Measurements from ENCODE around the gene EFNA4. TPM values are rescaled to one million over a fixed set of nuclear protein-coding genes. Genes with fewer than 3 reads are reported as not detected.

Gene EFNA4, protein sequence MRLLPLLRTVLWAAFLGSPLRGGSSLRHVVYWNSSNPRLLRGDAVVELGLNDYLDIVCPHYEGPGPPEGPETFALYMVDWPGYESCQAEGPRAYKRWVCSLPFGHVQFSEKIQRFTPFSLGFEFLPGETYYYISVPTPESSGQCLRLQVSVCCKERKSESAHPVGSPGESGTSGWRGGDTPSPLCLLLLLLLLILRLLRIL
- total RNA-seq, result 15.8 and 18.1 TPM in 2 replicates

DNA sequence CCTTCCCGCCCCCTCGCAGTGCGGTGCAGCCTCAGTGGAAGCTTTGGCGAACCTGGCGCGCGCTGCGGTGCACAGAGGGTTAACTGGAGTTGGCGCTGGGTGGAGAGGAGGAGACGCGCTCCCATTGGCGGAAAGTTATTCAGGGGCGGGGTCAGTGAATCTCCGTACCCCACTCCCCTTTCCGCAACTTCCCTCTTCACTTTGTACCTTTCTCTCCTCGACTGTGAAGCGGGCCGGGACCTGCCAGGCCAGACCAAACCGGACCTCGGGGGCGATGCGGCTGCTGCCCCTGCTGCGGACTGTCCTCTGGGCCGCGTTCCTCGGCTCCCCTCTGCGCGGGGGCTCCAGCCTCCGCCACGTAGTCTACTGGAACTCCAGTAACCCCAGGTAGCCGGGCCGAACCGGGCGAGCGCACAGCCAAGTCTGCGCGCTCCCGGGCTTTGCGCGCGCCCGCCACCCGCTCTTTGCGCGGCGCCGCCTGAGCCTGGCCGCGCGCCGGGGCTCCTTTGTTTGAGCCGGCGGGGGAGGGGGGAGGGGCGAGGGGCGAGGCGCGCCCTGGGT is at the start of gene EFNA4:
EFNA4 (plus strand) TSS at position 191 of the 561 bp plus-strand sequence; CDS start at position 275, 84 bp downstream.

DNA sequence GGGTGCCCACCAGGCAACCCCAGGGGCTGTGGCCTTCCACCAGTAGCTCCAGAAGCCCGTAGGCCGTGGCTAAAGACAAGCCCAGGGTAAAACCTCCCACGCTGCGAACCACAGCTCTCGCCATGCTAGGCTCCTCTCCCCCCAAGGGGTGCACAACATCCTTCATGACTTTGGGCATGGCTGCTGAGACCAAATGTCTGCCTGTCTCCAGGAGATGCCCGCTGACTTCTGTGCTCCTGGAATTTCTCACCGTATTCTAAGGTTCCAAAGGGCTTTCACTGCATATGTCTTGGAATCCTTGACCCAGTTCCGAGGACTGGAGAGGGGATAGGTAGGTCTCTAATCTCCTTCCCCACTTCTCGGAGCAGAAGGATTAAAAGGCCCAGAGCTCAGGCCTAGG is 30.0 kb upstream of the EFNA4 start, which contains the start of the genes DCST1 and DCST2:
DCST1 (plus strand) TSS at position 301 of the 400 bp plus-strand sequence. CDS start 213 bp downstream, outside the sequence.
DCST2 (minus strand) TSS at position 258 of the 400 bp plus-strand sequence; CDS start at position 178, 80 bp downstream.

DNA sequence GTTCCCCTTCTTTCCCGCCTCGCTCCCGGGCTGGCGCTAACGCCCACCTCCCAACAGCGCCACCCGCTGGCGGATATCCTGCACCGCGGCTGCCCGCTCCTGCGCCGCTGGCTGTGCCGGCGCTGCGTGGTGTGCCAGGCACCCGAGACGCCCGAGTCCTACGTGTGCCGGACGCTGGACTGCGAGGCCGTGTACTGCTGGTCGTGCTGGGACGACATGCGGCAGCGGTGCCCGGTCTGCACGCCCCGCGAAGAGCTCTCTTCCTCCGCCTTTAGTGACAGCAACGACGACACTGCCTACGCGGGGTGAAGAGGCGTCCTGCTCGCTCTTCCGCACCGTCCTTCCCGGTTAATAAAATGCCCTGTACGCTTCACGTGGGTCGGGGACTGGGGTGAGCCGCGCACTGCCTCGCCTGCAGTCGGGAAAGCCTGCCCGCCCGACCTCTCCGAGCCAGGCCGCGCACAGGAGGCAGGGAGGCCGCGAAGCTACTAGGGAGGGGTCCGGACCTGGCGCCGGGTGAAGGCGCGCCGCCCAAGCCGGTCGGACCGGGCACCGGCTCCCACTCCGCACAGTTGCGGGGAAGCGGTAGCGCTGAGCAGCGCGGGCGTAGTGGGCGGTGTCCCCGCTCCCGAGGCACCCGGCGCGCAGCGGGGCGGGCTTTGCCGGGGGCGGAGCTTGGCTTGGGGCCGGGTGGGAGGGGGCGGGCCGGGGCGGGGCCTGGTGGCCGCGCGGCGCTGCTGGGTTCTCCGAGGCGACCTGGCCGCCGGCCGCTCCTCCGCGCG is 12.8 kb upstream of the EFNA4 start, which contains the start of gene ADAM15:
ADAM15 (plus strand) TSS at position 757 of the 782 bp plus-strand sequence. CDS start 71 bp downstream, outside the sequence.

DNA sequence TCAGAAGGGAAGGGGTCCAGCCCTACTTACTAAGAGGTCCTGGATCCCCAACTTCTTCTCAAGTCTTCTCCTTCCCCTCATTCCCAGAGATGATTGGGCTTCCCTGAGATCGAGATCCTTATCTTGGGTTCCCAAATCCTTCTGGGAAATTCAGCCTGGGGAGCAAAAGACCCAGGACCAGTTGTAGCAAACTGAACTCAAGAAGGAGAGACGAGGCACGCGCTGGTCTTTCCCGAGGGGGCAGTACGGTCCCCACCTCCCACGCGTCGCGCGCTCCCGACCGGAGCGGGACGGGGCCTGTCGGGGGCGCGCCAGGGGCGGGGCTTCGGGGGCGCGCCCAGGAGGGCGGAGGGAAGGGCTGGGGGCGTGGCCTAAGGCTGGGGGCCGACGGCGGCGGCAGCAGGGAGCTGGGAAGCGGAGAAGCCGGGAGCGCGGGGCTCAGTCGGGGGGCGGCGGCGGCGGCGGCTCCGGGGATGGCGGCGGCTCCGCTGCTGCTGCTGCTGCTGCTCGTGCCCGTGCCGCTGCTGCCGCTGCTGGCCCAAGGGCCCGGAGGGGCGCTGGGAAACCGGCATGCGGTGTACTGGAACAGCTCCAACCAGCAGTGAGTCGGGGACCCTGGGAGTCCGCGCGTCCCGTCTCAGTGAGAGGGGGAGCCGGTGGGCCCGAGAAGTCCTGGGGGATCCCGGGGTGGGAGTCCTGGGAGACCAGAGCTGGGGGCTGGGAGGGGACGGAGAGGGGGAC is 15.1 kb downstream of the EFNA4 start, which contains the start of gene EFNA3:
EFNA3 (plus strand) TSS at position 369 of the 741 bp plus-strand sequence; CDS start at position 474, 105 bp downstream.

Other genes starting within 250 kb of the EFNA4 start
- under 0.01 TPM in 2 replicates for gene KCNN3, start 193.5 kb upstream of the EFNA4 start, total RNA-seq
- gene PMVK, start 127.0 kb upstream of the EFNA4 start, total RNA-seq, result 5.3 and 7.5 TPM in 2 replicates
- 34.5 and 46.0 TPM in 2 replicates for gene PBXIP1, start 107.6 kb upstream of the EFNA4 start, total RNA-seq
- gene PYGO2, start 102.0 kb upstream of the EFNA4 start, total RNA-seq, result 11.6 and 14.5 TPM in 2 replicates
- 358 and 365 TPM in 2 replicates for gene SHC1, start 93.0 kb upstream of the EFNA4 start, total RNA-seq
- gene CKS1B, start 89.1 kb upstream of the EFNA4 start, total RNA-seq, result 67.6 and 80.5 TPM in 2 replicates
- 42.4 and 54.9 TPM in 2 replicates for gene FLAD1, start 80.4 kb upstream of the EFNA4 start, total RNA-seq
- 0.72 TPM in 1 of 2 replicates, not detected in the other for gene LENEP, start 70.2 kb upstream of the EFNA4 start, total RNA-seq
- 50.4 and 64.4 TPM in 2 replicates for gene ZBTB7B, start 60.9 kb upstream of the EFNA4 start, total RNA-seq
- 0.64 TPM in 1 of 2 replicates, not detected in the other for gene DCST2, start 30.0 kb upstream of the EFNA4 start, total RNA-seq
- 0.21 TPM in 1 of 2 replicates, not detected in the other for gene DCST1, start 29.9 kb upstream of the EFNA4 start, total RNA-seq
- 257 and 285 TPM in 2 replicates for gene ADAM15, start 12.4 kb upstream of the EFNA4 start, total RNA-seq
- 9.9 and 12.6 TPM in 2 replicates for gene EFNA3, start 15.1 kb downstream of the EFNA4 start, total RNA-seq
- gene EFNA1, start 64.1 kb downstream of the EFNA4 start, total RNA-seq, result 44.8 and 111 TPM in 2 replicates
- 61.9 and 120 TPM in 2 replicates for gene SLC50A1, start 72.1 kb downstream of the EFNA4 start, total RNA-seq
- 7.5 and 22.9 TPM in 2 replicates for gene DPM3, start 76.8 kb downstream of the EFNA4 start, total RNA-seq
- 96.9 and 107 TPM in 2 replicates for gene KRTCAP2, start 109.6 kb downstream of the EFNA4 start, total RNA-seq
- 0.85 and 3.4 TPM in 2 replicates for gene TRIM46, start 110.1 kb downstream of the EFNA4 start, total RNA-seq
- gene THBS3, start 144.2 kb downstream of the EFNA4 start, total RNA-seq, result 12.1 and 14.7 TPM in 2 replicates
- 52.2 and 86.3 TPM in 2 replicates for gene MTX1, start 145.0 kb downstream of the EFNA4 start, total RNA-seq
- gene ENTREP3, start 191.7 kb downstream of the EFNA4 start, total RNA-seq, result 5.8 and 10.7 TPM in 2 replicates
- 30.4 and 44.5 TPM in 2 replicates for gene SCAMP3, start 198.6 kb downstream of the EFNA4 start, total RNA-seq
- gene CLK2, start 209.8 kb downstream of the EFNA4 start, total RNA-seq, result 12.6 and 16.4 TPM in 2 replicates
- gene HCN3, start 213.7 kb downstream of the EFNA4 start, total RNA-seq, result 0.43 and 0.72 TPM in 2 replicates
- gene PKLR, start 237.7 kb downstream of the EFNA4 start, total RNA-seq, result 0.24 TPM in 1 of 2 replicates, not detected in the other
- 183 and 331 TPM in 2 replicates for gene FDPS, start 245.1 kb downstream of the EFNA4 start, total RNA-seq